Lung (tissue), 12 donors: ENCODE data around the gene USP15. TPM values are rescaled to one million over a fixed set of nuclear protein-coding genes. Genes with fewer than 3 reads are reported as not detected.

Experiments
- ATAC-seq: fragments of 200-7000 bp; cut with Tn5 transposase; one replicate; pipeline ENCODE4 v1.9.1; 2020; ENCODE audit warnings: moderate number of reproducible peaks; ENCODE audit not compliant: insufficient read depth, low FRiP score
- DNase-seq, 3 donors: peaks; one replicate each; pipeline ENCODE4 v3.0.0-alpha.2; 2013 to 2017
- H3K27ac ChIP-seq, 2 donors: one replicate each; pipeline ENCODE4 v1.5.1; 2013; ENCODE audit warnings: mild to moderate bottlenecking in 2 of 2, moderate library complexity in 2 of 2, control low read depth in 1 of 2, inconsistent platforms in 1 of 2, low read depth in 1 of 2, low read length in 1 of 2
- H3K27me3 ChIP-seq, 3 donors: one replicate each; pipeline ENCODE4 v1.5.1; 2013; ENCODE audit warnings: low read length in 2 of 3; ENCODE audit not compliant: control insufficient read depth in 3 of 3, insufficient read depth in 3 of 3
- H3K36me3 ChIP-seq, 4 donors: one replicate each; pipeline ENCODE4 v1.5.1; 2013; ENCODE audit warnings: low read length in 4 of 4, mild to moderate bottlenecking in 1 of 4, moderate library complexity in 1 of 4; ENCODE audit not compliant: control insufficient read depth in 4 of 4, insufficient read depth in 4 of 4
- H3K4me1 ChIP-seq, 5 donors: one replicate each; pipeline ENCODE4 v1.5.1; 2013; ENCODE audit warnings: low read length in 5 of 5, mild to moderate bottlenecking in 2 of 5, moderate library complexity in 1 of 5; ENCODE audit not compliant: control insufficient read depth in 5 of 5, insufficient read depth in 5 of 5
- H3K4me3 ChIP-seq: one replicate; pipeline ENCODE4 v1.5.1; 2013; ENCODE audit warnings: mild to moderate bottlenecking, control low read depth, moderate library complexity
- H3K9ac ChIP-seq, 2 donors: one replicate each; pipeline ENCODE4 v1.5.1; 2013; ENCODE audit warnings: low read length in 2 of 2, control low read depth in 1 of 2; ENCODE audit not compliant: insufficient read depth in 1 of 2
- H3K9me3 ChIP-seq, 4 donors: one replicate each; pipeline ENCODE4 v1.5.1; 2013; ENCODE audit warnings: low read length in 3 of 4, mild to moderate bottlenecking in 1 of 4, moderate library complexity in 1 of 4; ENCODE audit not compliant: control insufficient read depth in 4 of 4, insufficient read depth in 3 of 4
- WGBS, 2 donors: extraction: QIAGEN DNeasy Blood & Tissue Kit; methylation state at CpG; one replicate each; pipeline ENCODE4 v1.1.7; 2013; 5-methylcytosine and 5-hydroxymethylcytosine counted together
- polyA plus RNA-seq, 2 donors: library from polyadenylated mRNA; stranded (reverse); fragments of 200-250 nt; gene quantifications; one replicate each; pipeline ENCODE4 v1.2.1, GENCODE V29; 2013
- total RNA-seq, 2 donors: library from RNA; depleted of rRNA in 1 of 2; stranded (reverse); fragments of >200 nt in 1 of 2; gene quantifications; one replicate each; pipeline ENCODE4 v1.2.1, GENCODE V29; 2014 to 2021
- TF ChIP-seq, protein P1 (sequence below): IDR thresholded peaks from 2 replicates; pipeline ENCODE4 v1.5.1; 2012; ENCODE audit warnings: mild to moderate bottlenecking; ENCODE audit errors: control extremely low read depth, extremely low read depth
- donor health status: control.
- donor health status: control.
- donor health status: Bipolar disorder and iron deficiency.
- donor health status: healthy.
- donor health status: DM: yes; HTN: yes; CAD: no.

The USP15 gene
- total and polyA plus RNA-seq, 4 donors, result 62.0 to 143 (median 82.6) TPM

DNA sequence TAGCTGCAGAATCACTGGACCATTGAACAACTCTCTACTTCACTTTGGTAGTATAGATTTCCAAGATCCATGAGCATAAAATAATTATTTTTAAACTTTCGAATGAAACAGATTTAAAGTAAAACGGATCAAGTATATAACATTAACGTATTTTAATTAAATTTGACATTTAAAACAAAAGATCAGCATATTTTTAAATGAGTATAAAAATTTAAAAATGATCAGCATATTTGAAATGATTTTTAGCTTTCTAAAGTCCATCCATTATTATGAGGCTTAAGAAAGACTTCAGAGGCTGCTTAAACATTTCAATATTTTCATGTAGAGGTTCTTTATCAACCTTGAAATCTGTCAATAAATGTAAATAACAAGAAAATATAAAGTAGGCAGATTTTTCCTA is 5.2 kb upstream of the USP15 start:
- H3K9ac ChIP-seq, result no peak overlapping the region
- no peak overlapping the region for H3K4me3 ChIP-seq
- TF ChIP-seq, protein P1, sequence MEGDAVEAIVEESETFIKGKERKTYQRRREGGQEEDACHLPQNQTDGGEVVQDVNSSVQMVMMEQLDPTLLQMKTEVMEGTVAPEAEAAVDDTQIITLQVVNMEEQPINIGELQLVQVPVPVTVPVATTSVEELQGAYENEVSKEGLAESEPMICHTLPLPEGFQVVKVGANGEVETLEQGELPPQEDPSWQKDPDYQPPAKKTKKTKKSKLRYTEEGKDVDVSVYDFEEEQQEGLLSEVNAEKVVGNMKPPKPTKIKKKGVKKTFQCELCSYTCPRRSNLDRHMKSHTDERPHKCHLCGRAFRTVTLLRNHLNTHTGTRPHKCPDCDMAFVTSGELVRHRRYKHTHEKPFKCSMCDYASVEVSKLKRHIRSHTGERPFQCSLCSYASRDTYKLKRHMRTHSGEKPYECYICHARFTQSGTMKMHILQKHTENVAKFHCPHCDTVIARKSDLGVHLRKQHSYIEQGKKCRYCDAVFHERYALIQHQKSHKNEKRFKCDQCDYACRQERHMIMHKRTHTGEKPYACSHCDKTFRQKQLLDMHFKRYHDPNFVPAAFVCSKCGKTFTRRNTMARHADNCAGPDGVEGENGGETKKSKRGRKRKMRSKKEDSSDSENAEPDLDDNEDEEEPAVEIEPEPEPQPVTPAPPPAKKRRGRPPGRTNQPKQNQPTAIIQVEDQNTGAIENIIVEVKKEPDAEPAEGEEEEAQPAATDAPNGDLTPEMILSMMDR, result no peak
- H3K36me3 ChIP-seq, result no peaks in the 10 kb centered on the region
- WGBS, 2 donors, result 98 to 99% methylated on average over 3 of the region's 3 CpGs
- H3K27ac ChIP-seq, result no peak overlapping the region
- no peak for ATAC-seq
- DNase-seq, result no peak
- H3K4me1 ChIP-seq, result peaks cover 0 to 6% (median 5%) of the 10 kb centered on the region in 5 donors
- H3K27me3 ChIP-seq, result no peaks in the 10 kb centered on the region
- no peaks in the 10 kb centered on the region for H3K9me3 ChIP-seq

DNA sequence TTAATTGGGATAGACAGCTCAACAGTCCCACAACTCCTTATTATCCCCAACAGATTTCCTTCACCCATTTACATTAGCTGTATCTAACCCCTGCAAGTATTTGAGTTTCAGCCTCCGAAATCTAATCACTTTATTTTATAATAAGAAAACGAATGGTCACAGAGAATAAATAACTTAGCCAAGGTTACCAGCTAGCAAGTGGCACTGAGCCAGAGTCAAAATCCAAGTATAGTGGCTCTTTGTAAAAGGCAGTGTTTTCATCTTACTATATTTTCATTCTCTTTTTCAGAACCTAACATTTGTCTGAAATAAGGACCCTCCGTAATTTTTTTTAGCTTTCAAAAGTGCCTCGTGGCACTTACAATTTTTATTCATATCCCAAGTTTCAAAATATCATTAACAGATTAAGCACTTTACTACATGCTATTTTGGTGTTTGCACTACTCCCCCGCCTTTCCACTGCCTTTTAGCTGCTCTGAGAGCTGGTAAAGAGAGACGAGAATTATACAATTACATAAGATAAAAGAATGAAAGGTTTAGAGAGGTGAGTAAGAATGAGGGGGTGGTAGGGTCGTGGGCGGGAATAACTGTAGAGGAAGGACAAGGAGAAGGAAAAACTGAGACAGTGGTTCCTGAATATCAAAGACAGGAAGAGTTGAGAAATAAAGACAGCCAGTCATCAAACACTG is 3.7 kb upstream of the USP15 start:
- H3K9me3 ChIP-seq, result no peaks in the 10 kb centered on the region

DNA sequence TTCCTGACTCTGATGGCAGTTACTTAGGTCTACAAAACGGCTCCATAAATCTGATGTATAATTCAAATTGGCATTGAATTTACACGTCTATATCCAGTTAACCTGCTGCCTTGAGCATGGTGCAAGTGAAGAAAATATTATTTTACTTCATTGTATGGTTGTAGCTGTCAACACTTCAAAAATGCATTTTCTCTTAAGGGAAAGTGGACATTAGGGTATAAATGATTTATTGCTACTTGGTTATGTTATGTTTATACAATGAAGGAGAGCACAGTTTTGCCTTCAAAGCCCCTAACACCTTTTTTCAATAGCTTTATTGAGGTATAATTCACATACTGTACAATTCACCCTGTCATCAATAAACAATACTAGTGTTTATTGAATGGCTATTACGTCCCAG is 2.0 kb upstream of the USP15 start:
- no peak for ATAC-seq
- peaks cover 0 to 5% (median 0%) of the 10 kb centered on the region in 4 donors for H3K36me3 ChIP-seq
- H3K4me3 ChIP-seq, result no peak overlapping the region
- DNase-seq, result no peak
- WGBS, 2 donors, result 86 to 94% methylated on average over 3 of the region's 3 CpGs
- H3K9me3 ChIP-seq, result no peaks in the 10 kb centered on the region
- no peak overlapping the region for H3K9ac ChIP-seq
- no peaks in the 10 kb centered on the region for H3K27me3 ChIP-seq
- TF ChIP-seq, protein P1, result no peak
- H3K27ac ChIP-seq, result no peak overlapping the region
- peaks cover 4 to 20% (median 8%) of the 10 kb centered on the region in 5 donors for H3K4me1 ChIP-seq

More for the DNA sequence above, 3.7 kb upstream of the USP15 start:
- 37 to 48% methylated on average over 8 of the region's 8 CpGs for WGBS, 2 donors
- Histone ChIP-seq H3K4me3 (no peak overlapping the region), H3K4me1 (peaks cover 0 to 12% (median 6%) of the 10 kb centered on the region in 5 donors), H3K27me3 (no peaks in the 10 kb centered on the region), H3K9ac (no peak overlapping the region), H3K36me3 (peaks cover 0 to 5% (median 0%) of the 10 kb centered on the region in 4 donors), H3K27ac (peak overlapping the region in 1 of 2 donors; percentile 64)
- ATAC-seq, result no peak
- peak in 2 of 3 donors; percentile 5 to 22 for DNase-seq
- TF ChIP-seq, protein P1, result no peak
